ENCODE measurements around the gene UMAD1.
"Not testable (repeated sequence)": the region's sequence is repeated elsewhere in the genome, so short reads cannot be mapped to it uniquely, and the experiment has no call there.

The UMAD1 gene

DNA sequence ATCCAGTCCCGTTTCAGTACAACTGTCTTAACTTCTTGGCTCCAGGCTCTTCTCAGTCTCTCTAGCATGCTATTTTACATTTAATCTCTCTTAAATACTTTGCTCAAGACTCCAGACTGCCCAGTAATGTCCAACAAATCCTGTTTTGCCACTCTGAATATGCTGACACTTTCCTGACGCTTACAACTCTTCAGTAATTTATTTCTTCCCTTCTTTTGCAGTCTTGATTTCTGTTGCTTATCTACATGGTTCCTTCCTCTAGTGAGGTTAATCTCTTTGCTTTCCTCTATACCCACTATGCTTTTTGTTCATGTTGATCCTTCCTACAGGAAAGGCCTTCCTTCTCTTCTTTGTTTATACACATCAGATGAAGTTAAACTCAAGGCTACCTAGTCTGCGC is 23.7 kb downstream of the UMAD1 start:
- peaks cover 12% of the 10 kb centered on the region for H3K4me1 Mint-ChIP-seq (ENCODE audit: low read depth)
- no peak for DNase-seq (ENCODE audit: low spot score)

DNA sequence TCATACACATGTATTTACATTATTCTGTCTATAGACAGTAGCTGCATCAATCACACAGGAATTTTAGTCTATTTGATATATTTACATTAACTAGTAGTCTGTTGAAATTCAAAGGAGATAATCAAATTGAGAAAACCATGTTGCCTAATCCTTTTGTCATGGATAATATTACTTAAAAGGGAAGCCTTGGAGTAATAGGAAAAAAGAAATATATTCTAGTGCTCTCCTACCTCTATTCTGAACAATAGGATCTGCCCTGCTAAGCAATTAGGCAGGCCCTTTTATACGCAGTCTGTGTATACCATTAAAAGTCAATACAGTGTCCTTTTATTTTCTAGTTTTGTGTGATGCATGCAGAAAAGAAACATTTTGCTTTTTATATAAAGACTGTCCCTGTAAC is 24.5 kb downstream of the UMAD1 start:
- Mint-ChIP-seq H3K4me3 (no peak overlapping the region), H3K9me3 (peaks cover 9% of the 10 kb centered on the region), H3K4me1 (ENCODE audit: low read depth) (peaks cover 11% of the 10 kb centered on the region), H3K27me3 (ENCODE audit: low read depth) (no peaks in the 10 kb centered on the region), H3K36me3 (ENCODE audit: low read depth) (peaks cover 7% of the 10 kb centered on the region), H3K27ac (no peak overlapping the region)
- no peak for DNase-seq (ENCODE audit: low spot score)

More for the DNA sequence above, 23.7 kb downstream of the UMAD1 start:
- peaks cover 12% of the 10 kb centered on the region for H3K36me3 Mint-ChIP-seq (ENCODE audit: low read depth)
- H3K4me3 Mint-ChIP-seq = no peak overlapping the region
- no peaks in the 10 kb centered on the region for H3K27me3 Mint-ChIP-seq (ENCODE audit: low read depth)
- H3K27ac Mint-ChIP-seq = no peak overlapping the region
- peaks cover 11% of the 10 kb centered on the region for H3K9me3 Mint-ChIP-seq

DNA sequence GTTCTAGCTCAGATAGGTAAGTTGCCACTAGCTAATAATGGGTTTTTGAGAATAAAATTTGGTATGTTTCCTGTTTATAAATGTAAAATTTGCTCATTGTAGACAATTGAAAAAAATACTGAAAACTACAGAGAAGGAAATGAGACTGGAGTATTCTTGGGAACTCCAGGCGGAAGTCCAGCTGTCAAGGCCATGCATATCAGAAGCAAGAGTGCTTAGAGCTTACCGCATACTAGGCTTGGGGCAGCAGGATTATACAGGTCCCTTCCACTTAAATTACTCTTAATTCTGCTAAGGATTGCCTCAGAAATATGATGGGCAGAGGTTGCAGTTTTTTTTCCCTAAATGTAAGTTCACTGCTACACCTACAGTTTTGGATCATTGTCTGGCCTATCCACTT is 26.6 kb downstream of the UMAD1 start:
- Mint-ChIP-seq H3K4me3 (no peak overlapping the region), H3K27me3 (ENCODE audit: low read depth) (no peaks in the 10 kb centered on the region), H3K9me3 (peaks cover 21% of the 10 kb centered on the region), H3K36me3 (ENCODE audit: low read depth) (peaks cover 12% of the 10 kb centered on the region), H3K27ac (no peak overlapping the region), H3K4me1 (ENCODE audit: low read depth) (peaks cover 10% of the 10 kb centered on the region)
- DNase-seq (ENCODE audit: low spot score) = no peak

GRCh38 chr7:7668706-7669105 is 28.2 kb downstream of the UMAD1 start:
- DNase-seq (ENCODE audit: low spot score) = no peak
- peaks cover 20% of the 10 kb centered on the region for H3K4me1 Mint-ChIP-seq (ENCODE audit: low read depth)
- peaks cover 23% of the 10 kb centered on the region for H3K36me3 Mint-ChIP-seq (ENCODE audit: low read depth)
- H3K27ac Mint-ChIP-seq = no peak overlapping the region
- H3K9me3 Mint-ChIP-seq = peaks cover 23% of the 10 kb centered on the region
- H3K27me3 Mint-ChIP-seq (ENCODE audit: low read depth) = no peaks in the 10 kb centered on the region
- H3K4me3 Mint-ChIP-seq = no peak overlapping the region

- no peak overlapping the region for H3K4me3 Mint-ChIP-seq
- H3K36me3 Mint-ChIP-seq (ENCODE audit: low read depth) = peaks cover 29% of the 10 kb centered on the region
- H3K27ac Mint-ChIP-seq = no peak overlapping the region
- H3K4me1 Mint-ChIP-seq (ENCODE audit: low read depth) = peaks cover 20% of the 10 kb centered on the region
- DNase-seq (ENCODE audit: low spot score) = no peak
- H3K9me3 Mint-ChIP-seq = peaks cover 23% of the 10 kb centered on the region
- no peaks in the 10 kb centered on the region for H3K27me3 Mint-ChIP-seq (ENCODE audit: low read depth)
Measured at GRCh38 chr7:7670490-7670889, 29.9 kb downstream of the UMAD1 start.

- no peak overlapping the region for H3K27ac Mint-ChIP-seq
- peaks cover 22% of the 10 kb centered on the region for H3K4me1 Mint-ChIP-seq (ENCODE audit: low read depth)
- H3K4me3 Mint-ChIP-seq = no peak overlapping the region
- peaks cover 23% of the 10 kb centered on the region for H3K9me3 Mint-ChIP-seq
- DNase-seq (ENCODE audit: low spot score) = no peak
- H3K36me3 Mint-ChIP-seq (ENCODE audit: low read depth) = peaks cover 33% of the 10 kb centered on the region
- no peaks in the 10 kb centered on the region for H3K27me3 Mint-ChIP-seq (ENCODE audit: low read depth)
Measured at GRCh38 chr7:7671361-7671760, 30.8 kb downstream of the UMAD1 start.

DNA sequence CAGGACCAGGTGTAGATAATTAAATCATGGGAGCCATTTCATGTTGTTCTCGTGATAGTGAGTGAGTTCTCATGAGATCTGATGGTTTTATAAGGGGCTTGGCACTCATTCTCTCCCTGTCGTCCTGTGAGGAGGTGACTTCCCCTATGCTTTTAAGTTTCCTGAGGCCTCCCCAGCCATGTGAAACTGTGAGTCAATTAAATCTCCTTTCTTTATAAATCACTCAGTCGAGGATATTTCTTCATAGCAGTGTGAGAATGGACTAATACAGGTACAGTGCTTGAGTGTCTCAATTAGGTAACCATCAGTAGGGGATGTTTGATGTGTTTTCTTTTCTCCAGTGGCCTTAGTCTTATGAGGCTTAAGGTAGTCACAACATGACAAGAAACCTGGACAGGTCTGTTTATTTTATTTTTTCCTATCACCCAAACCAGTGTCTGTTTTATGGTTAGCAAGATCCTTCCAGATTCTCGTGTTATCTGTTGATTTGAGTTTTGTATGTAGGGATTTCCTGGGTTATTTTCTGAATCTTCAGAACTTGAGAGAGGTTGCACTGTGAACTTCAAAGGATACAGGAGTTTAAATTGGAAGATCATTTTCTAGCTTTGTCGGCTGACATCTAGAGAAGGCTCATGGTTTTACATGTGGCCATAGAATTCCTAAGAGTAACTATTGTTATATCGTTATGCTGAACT is 32.1 kb downstream of the UMAD1 start:
- Mint-ChIP-seq H3K4me1 (ENCODE audit: low read depth) (peaks cover 22% of the 10 kb centered on the region), H3K36me3 (ENCODE audit: low read depth) (peaks cover 36% of the 10 kb centered on the region), H3K4me3 (peak overlapping the region; percentile 22), H3K27me3 (ENCODE audit: low read depth) (no peaks in the 10 kb centered on the region), H3K27ac (no peak overlapping the region), H3K9me3 (peaks cover 23% of the 10 kb centered on the region)
- DNase-seq (ENCODE audit: low spot score) = peak; percentile 15

DNA sequence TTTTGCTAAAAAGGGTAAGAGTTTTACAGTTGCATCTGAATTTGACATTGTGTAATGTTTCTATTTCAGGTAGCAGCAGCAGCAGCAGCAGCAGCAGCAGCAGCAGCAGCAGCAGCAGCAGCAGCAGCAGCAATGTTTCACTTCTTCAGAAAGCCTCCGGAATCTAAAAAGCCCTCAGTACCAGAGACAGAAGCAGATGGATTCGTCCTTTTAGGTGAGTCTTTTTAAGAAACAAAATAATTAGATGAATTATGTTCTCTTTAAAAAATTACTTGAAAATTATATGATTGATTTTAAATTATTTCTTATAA is 32.6 kb downstream of the UMAD1 start:
- Mint-ChIP-seq H3K36me3 (ENCODE audit: low read depth) (peaks cover 39% of the 10 kb centered on the region), H3K27me3 (ENCODE audit: low read depth) (no peaks in the 10 kb centered on the region), H3K27ac (no peak overlapping the region), H3K4me3 (peak overlapping the region; percentile 22), H3K9me3 (peaks cover 27% of the 10 kb centered on the region), H3K4me1 (ENCODE audit: low read depth) (peaks cover 22% of the 10 kb centered on the region)
- DNase-seq (ENCODE audit: low spot score) = no peak

- H3K27ac Mint-ChIP-seq = no peak overlapping the region
- no peaks in the 10 kb centered on the region for H3K27me3 Mint-ChIP-seq (ENCODE audit: low read depth)
- no peak for DNase-seq (ENCODE audit: low spot score)
Measured at GRCh38 chr7:7675686-7676085, 35.1 kb downstream of the UMAD1 start.

GRCh38 chr7:7679640-7680039 is 39.1 kb downstream of the UMAD1 start:
- not testable (repeated sequence) for DNase-seq (ENCODE audit: low spot score); H3K9me3 Mint-ChIP-seq; H3K27ac Mint-ChIP-seq; H3K4me3 Mint-ChIP-seq; H3K27me3 Mint-ChIP-seq (ENCODE audit: low read depth)
- peaks cover 13% of the 10 kb centered on the region for H3K36me3 Mint-ChIP-seq (ENCODE audit: low read depth)
- H3K4me1 Mint-ChIP-seq (ENCODE audit: low read depth) = peaks cover 21% of the 10 kb centered on the region

More at GRCh38 chr7:7675686-7676085, 35.1 kb downstream of the UMAD1 start:
- Mint-ChIP-seq H3K36me3 (ENCODE audit: low read depth) (peaks cover 33% of the 10 kb centered on the region), H3K9me3 (peaks cover 14% of the 10 kb centered on the region), H3K4me3 (no peak overlapping the region), H3K4me1 (ENCODE audit: low read depth) (peaks cover 29% of the 10 kb centered on the region)

GRCh38 chr7:7681191-7681935 is 40.8 kb downstream of the UMAD1 start:
- no peak overlapping the region for H3K27ac Mint-ChIP-seq
- H3K27me3 Mint-ChIP-seq (ENCODE audit: low read depth) = no peaks in the 10 kb centered on the region
- DNase-seq (ENCODE audit: low spot score) = peak; percentile 17
- H3K36me3 Mint-ChIP-seq (ENCODE audit: low read depth) = peaks cover 6% of the 10 kb centered on the region
- H3K4me1 Mint-ChIP-seq (ENCODE audit: low read depth) = peaks cover 17% of the 10 kb centered on the region
- no peak overlapping the region for H3K4me3 Mint-ChIP-seq
- peaks cover 4% of the 10 kb centered on the region for H3K9me3 Mint-ChIP-seq

DNA sequence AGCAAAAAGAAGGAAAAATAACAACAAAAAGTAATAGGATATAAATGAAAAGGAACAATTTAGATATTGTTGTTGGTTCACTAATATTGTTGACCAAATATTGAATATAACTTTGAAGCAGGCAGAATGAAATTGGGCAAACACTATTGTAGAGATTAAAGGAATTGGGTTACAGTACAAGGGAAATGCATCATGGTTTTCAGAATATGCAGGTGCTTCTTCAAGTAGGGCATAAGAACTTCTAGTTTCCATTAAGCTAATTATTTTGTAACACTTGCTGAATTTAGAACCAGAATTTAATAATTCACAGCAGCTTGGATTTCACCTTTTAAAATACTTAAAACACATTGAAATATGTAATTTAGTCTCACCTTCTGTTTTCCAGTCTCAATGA is 41.4 kb downstream of the UMAD1 start:
- Mint-ChIP-seq H3K27me3 (ENCODE audit: low read depth) (no peaks in the 10 kb centered on the region), H3K4me1 (ENCODE audit: low read depth) (peaks cover 20% of the 10 kb centered on the region)

GRCh38 chr7:7682861-7683260 is 42.3 kb downstream of the UMAD1 start:
- Mint-ChIP-seq H3K9me3 (peaks cover 3% of the 10 kb centered on the region), H3K27ac (no peak overlapping the region), H3K4me3 (no peak overlapping the region), H3K27me3 (ENCODE audit: low read depth) (no peaks in the 10 kb centered on the region), H3K4me1 (ENCODE audit: low read depth) (peaks cover 20% of the 10 kb centered on the region), H3K36me3 (ENCODE audit: low read depth) (peaks cover 2% of the 10 kb centered on the region)
- DNase-seq (ENCODE audit: low spot score) = no peak

More for the DNA sequence above, 41.4 kb downstream of the UMAD1 start:
- peaks cover 4% of the 10 kb centered on the region for H3K9me3 Mint-ChIP-seq
- H3K4me3 Mint-ChIP-seq = no peak overlapping the region
- H3K36me3 Mint-ChIP-seq (ENCODE audit: low read depth) = peaks cover 6% of the 10 kb centered on the region
- DNase-seq (ENCODE audit: low spot score) = no peak
- no peak overlapping the region for H3K27ac Mint-ChIP-seq

GRCh38 chr7:7686811-7687508 is 46.4 kb downstream of the UMAD1 start:
- Mint-ChIP-seq H3K27ac (no peak overlapping the region), H3K36me3 (ENCODE audit: low read depth) (peaks cover 2% of the 10 kb centered on the region), H3K4me1 (ENCODE audit: low read depth) (peaks cover 7% of the 10 kb centered on the region), H3K9me3 (no peaks in the 10 kb centered on the region), H3K4me3 (no peak overlapping the region), H3K27me3 (ENCODE audit: low read depth) (no peaks in the 10 kb centered on the region)
- no peak for DNase-seq (ENCODE audit: low spot score)

Data from T-helper 2 cell treated with Interferon-gamma antibody and Interleukin-4, amounts not matched to agents 5 μg/mL and 100 μg/mL, for 36 hours (primary cell).